OCI-LY1 (cell line): ENCODE measurements around the gene MESD.

Experiments
- H2AFZ ChIP-seq: fragments of 200-600 bp; sonication (generic), shearing (Covaris generic); 2 replicates; pipeline ENCODE4 v1.6.0; 2014; ENCODE audit warnings: antibody characterized with exemption, mild to moderate bottlenecking, low read length
- H3F3A ChIP-seq: fragments of 200-600 bp; sonication (generic), shearing (Covaris generic); 2 replicates; pipeline ENCODE4 v1.6.0; 2014; ENCODE audit warnings: mild to moderate bottlenecking, antibody characterized with exemption, low read length, moderate library complexity; ENCODE audit not compliant: insufficient read depth
- H3K27ac ChIP-seq: fragments of 200-600 bp; sonication (generic); 2 replicates; pipeline ENCODE4 v1.5.1; 2014; ENCODE audit warnings: low read length, mixed run types, mild to moderate bottlenecking, low read depth; ENCODE audit not compliant: poor library complexity, severe bottlenecking
- H3K27me3 ChIP-seq: fragments of 200-600 bp; sonication (generic); 2 replicates; pipeline ENCODE4 v1.6.0; 2014; ENCODE audit warnings: antibody characterized with exemption, mild to moderate bottlenecking, low read length, moderate library complexity; ENCODE audit not compliant: insufficient read depth
- H3K36me3 ChIP-seq: fragments of 200-600 bp; sonication (generic); 2 replicates; pipeline ENCODE4 v1.6.1; 2014; ENCODE audit warnings: mild to moderate bottlenecking, antibody characterized with exemption, low read length, moderate library complexity, mixed read lengths; ENCODE audit not compliant: insufficient read depth
- H3K4me1 ChIP-seq: fragments of 200-600 bp; sonication (generic); 2 replicates; pipeline ENCODE4 v1.5.1; 2014; ENCODE audit warnings: mild to moderate bottlenecking, low read length, moderate library complexity; ENCODE audit not compliant: insufficient read depth, severe bottlenecking
- H3K4me2 ChIP-seq: fragments of 200-600 bp; sonication (generic), shearing (Covaris generic); 2 replicates; pipeline ENCODE4 v1.6.1; 2014; ENCODE audit warnings: low read length
- H3K4me3 ChIP-seq: fragments of 200-600 bp; sonication (generic); 2 replicates; pipeline ENCODE4 v1.5.1; 2014; ENCODE audit warnings: low read length, low read depth, mild to moderate bottlenecking, mixed read lengths; ENCODE audit not compliant: poor library complexity, severe bottlenecking
- H3K79me2 ChIP-seq: fragments of 200-600 bp; shearing (Covaris generic); 2 replicates; pipeline ENCODE4 v1.6.1; 2016; ENCODE audit warnings: mixed run types, low read length, mixed read lengths; ENCODE audit not compliant: insufficient read depth
- H3K9ac ChIP-seq: fragments of 200-600 bp; sonication (generic), shearing (Covaris generic); 2 replicates; pipeline ENCODE4 v1.6.1; 2014; ENCODE audit warnings: mild to moderate bottlenecking, low read length, mixed read lengths
- H3K9me2 ChIP-seq: fragments of 200-600 bp; sonication (generic), shearing (Covaris generic); 2 replicates; pipeline ENCODE4 v1.6.1; 2014; ENCODE audit warnings: low read depth, mild to moderate bottlenecking, low read length, mixed read lengths
- H3K9me3 ChIP-seq: fragments of 200-600 bp; shearing (Covaris generic); 2 replicates; pipeline ENCODE4 v1.6.1; 2014; ENCODE audit warnings: low read length, mixed read lengths
- H4K20me1 ChIP-seq: fragments of 200-600 bp; sonication (generic), shearing (Covaris generic); 2 replicates; pipeline ENCODE4 v1.6.0; 2016; ENCODE audit warnings: mild to moderate bottlenecking, low read length; ENCODE audit not compliant: insufficient read depth
- EZH2 ChIP-seq: fragments of 200-600 bp; sonication (generic), shearing (Covaris generic); IDR thresholded peaks from 2 replicates; pipeline ENCODE4 v1.8.0; 2017; ENCODE audit warnings: borderline replicate concordance, mixed run types, mild to moderate bottlenecking, antibody characterized with exemption, low read length, moderate library complexity, mixed read lengths
- TF ChIP-seq, protein P1 (sequence below): fragments of 200-600 bp; sonication (generic), shearing (Covaris generic); IDR thresholded peaks from 2 replicates; pipeline ENCODE4 v1.5.1; 2017; ENCODE audit warnings: mild to moderate bottlenecking, antibody characterized with exemption, low read length, moderate library complexity, mixed read lengths

MESD gene

DNA sequence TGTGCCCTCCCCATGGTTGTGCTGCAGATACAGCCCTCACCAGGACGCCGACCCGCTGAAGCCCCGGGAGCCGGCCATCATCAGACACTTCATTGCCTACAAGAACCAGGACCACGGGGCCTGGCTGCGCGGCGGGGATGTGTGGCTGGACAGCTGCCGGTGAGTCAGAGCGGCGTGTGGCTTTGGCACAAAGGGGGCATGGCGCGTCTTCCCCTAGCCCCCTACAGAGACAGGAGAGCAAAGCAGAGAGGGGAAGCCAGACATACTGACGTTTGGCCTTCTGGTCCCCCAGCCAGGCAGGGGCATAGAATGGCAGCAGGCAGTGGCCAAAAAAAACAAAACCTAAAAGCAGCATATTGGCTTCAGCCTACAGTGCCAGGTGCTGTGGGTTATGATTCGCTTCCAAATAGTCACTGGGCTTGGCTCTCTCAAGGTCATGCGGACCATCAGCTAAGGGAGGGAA, 64.0 kb downstream of the MESD start:
- Histone ChIP-seq H3K9me3 (no peaks in the 10 kb centered on the region), H3K79me2 (no peaks in the 10 kb centered on the region), H3K9me2 (no peaks in the 10 kb centered on the region)

DNA sequence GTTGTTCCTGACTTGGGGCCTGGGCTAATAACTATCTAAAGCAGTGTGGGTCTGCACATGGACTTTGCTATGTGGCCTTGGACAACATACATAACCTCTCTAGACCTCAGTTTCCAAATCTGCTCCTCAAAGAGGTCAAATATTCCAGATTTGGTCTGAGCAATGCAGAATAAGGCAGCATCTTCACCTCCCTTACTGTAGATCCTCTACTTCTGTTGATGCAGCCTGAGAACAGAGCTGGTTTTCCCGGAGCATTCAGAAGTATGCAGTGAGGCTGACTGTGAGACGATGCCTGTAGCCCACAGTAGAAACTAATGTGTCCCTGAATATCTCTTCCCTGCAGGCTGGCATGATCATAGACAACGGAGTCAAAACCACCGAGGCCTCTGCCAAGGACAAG, 65.3 kb downstream of the MESD start:
- no peaks in the 10 kb centered on the region for H3F3A ChIP-seq
- H3K9me3 ChIP-seq, result no peaks in the 10 kb centered on the region
- H3K4me3 ChIP-seq, result no peak overlapping the region
- no peak overlapping the region for H3K4me2 ChIP-seq
- H3K27ac ChIP-seq, result no peak overlapping the region
- H3K9me2 ChIP-seq, result no peaks in the 10 kb centered on the region
- H3K36me3 ChIP-seq, result no peaks in the 10 kb centered on the region
- TF ChIP-seq, protein P1, sequence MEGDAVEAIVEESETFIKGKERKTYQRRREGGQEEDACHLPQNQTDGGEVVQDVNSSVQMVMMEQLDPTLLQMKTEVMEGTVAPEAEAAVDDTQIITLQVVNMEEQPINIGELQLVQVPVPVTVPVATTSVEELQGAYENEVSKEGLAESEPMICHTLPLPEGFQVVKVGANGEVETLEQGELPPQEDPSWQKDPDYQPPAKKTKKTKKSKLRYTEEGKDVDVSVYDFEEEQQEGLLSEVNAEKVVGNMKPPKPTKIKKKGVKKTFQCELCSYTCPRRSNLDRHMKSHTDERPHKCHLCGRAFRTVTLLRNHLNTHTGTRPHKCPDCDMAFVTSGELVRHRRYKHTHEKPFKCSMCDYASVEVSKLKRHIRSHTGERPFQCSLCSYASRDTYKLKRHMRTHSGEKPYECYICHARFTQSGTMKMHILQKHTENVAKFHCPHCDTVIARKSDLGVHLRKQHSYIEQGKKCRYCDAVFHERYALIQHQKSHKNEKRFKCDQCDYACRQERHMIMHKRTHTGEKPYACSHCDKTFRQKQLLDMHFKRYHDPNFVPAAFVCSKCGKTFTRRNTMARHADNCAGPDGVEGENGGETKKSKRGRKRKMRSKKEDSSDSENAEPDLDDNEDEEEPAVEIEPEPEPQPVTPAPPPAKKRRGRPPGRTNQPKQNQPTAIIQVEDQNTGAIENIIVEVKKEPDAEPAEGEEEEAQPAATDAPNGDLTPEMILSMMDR, result no peak
- TF ChIP-seq EZH2, result no peak
- H3K27me3 ChIP-seq, result no peaks in the 10 kb centered on the region
- no peak overlapping the region for H2AFZ ChIP-seq
- no peak overlapping the region for H3K9ac ChIP-seq
- H3K4me1 ChIP-seq, result no peaks in the 10 kb centered on the region
- no peaks in the 10 kb centered on the region for H4K20me1 ChIP-seq
- no peaks in the 10 kb centered on the region for H3K79me2 ChIP-seq

More for the DNA sequence above, 64.0 kb downstream of the MESD start:
- TF ChIP-seq EZH2, result no peak
- TF ChIP-seq, protein P1, result no peak
- no peaks in the 10 kb centered on the region for H3F3A ChIP-seq
- no peak overlapping the region for H3K27ac ChIP-seq
- no peak overlapping the region for H3K9ac ChIP-seq
- no peaks in the 10 kb centered on the region for H3K27me3 ChIP-seq
- H3K4me3 ChIP-seq, result no peak overlapping the region
- no peak overlapping the region for H2AFZ ChIP-seq
- H3K4me2 ChIP-seq, result no peak overlapping the region
- no peaks in the 10 kb centered on the region for H4K20me1 ChIP-seq
- no peaks in the 10 kb centered on the region for H3K4me1 ChIP-seq
- no peaks in the 10 kb centered on the region for H3K36me3 ChIP-seq

DNA sequence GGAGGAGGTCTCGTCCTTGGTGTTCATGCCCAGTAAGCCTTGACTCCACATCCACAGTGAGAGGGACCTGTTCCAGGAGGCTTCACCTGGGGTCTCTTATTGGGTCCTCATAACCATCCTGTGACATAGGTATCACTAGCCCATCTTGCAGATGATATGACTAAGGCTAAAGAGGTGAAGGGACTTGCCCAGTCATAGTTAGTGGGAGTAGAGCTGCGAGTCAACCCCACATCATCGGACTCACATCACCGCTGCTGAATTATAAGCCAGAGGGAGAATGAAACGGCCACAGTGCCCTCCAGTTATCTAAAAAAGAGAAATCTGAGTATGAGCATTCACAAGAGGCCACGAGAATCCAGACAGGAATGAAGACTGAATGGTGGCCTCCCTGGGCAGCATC, 66.0 kb downstream of the MESD start:
- Histone ChIP-seq H3K4me1 (no peaks in the 10 kb centered on the region), H2AFZ (no peak overlapping the region), H3K79me2 (no peaks in the 10 kb centered on the region), H3K9me3 (no peaks in the 10 kb centered on the region), H3F3A (no peaks in the 10 kb centered on the region), H3K4me2 (no peak overlapping the region), H3K27ac (no peak overlapping the region), H3K4me3 (no peak overlapping the region), H3K9me2 (no peaks in the 10 kb centered on the region), H3K27me3 (no peaks in the 10 kb centered on the region), H4K20me1 (no peaks in the 10 kb centered on the region), H3K9ac (no peak overlapping the region), H3K36me3 (no peaks in the 10 kb centered on the region)
- TF ChIP-seq, protein P1, result no peak
- TF ChIP-seq EZH2, result no peak
